HL-60 (cell line): ENCODE measurements around the gene MRGPRF.

Source experiments
- DNase-seq, 2 experiments: peaks; one replicate each; pipeline ENCODE4 v3.0.0-alpha.2; 2010 to 2020; ENCODE audit warnings: low read depth in 1 of 2, low spot score in 1 of 2
- H3K27ac ChIP-seq: fragments of 250-450 bp; sonication (Bioruptor Pico); replicated peaks from 2 replicates; pipeline ENCODE4 v1.5.1; 2020; ENCODE audit warnings: mild to moderate bottlenecking, moderate library complexity
- H3K27me3 ChIP-seq: fragments of 250-450 bp; sonication (Bioruptor Pico); 2 replicates; pipeline ENCODE4 v1.5.1; 2021; ENCODE audit warnings: mild to moderate bottlenecking, moderate library complexity; ENCODE audit not compliant: insufficient read depth, poor library complexity, severe bottlenecking
- H3K4me3 ChIP-seq: replicated peaks from 2 replicates; pipeline ENCODE4 v1.5.1; 2011; ENCODE audit warnings: mild to moderate bottlenecking, control low read depth, low read length; ENCODE audit not compliant: insufficient read depth
- GABPA ChIP-seq: IDR thresholded peaks from 2 replicates; pipeline ENCODE4 v1.6.1; 2012; ENCODE audit warnings: low read depth
- POLR2AphosphoS5 ChIP-seq: IDR thresholded peaks from 2 replicates; pipeline ENCODE4 v1.6.1; 2012; ENCODE audit warnings: low read depth
- SPI1 ChIP-seq: IDR thresholded peaks from 2 replicates; pipeline ENCODE4 v1.6.1; 2012; ENCODE audit warnings: low read depth, mild to moderate bottlenecking, borderline replicate concordance
- TF ChIP-seq, protein P1 (sequence below): IDR thresholded peaks from one replicate; pipeline ENCODE4 v1.5.1; 2011; ENCODE audit warnings: low read length, control low read depth, inconsistent platforms; ENCODE audit not compliant: insufficient read depth
- TF ChIP-seq, protein P2 (sequence below): IDR thresholded peaks from 2 replicates; pipeline ENCODE4 v1.6.1; 2012; ENCODE audit warnings: low read depth; ENCODE audit not compliant: insufficient replicate concordance

MRGPRF gene

DNA sequence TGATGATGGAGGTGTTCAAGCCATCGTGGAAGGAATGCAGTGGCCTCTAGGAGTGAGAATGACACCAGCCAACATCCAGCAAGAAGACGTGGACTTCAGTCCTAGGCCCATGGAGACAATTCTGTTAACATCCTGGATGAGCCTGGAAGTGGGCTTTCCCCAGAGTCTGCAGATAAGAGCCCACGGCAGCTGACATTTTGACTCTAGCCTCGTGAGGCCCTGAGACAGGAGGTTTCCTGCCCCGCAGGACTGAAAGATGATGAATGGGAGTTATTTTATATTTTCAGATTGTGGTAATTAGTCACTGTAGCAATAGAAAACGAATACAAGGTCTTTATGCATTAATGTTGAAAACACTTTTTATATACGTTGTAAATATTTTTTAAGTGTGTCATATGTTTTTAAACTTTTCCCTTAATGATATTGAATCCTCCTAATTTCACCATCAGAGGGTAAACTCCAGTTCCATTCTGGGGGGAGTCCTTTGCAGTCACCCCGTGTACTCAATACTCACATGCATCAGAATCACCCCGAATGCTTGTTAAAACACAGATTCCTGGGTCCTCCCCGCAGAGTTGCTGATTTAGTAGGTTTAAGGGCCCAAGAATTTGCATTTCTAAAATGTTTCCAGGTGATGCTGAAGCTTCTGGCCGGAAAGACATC is 35.1 kb upstream of the MRGPRF start:
- TF ChIP-seq SPI1 (no peak), POLR2AphosphoS5 (no peak), GABPA (no peak)
- TF ChIP-seq, protein P1, sequence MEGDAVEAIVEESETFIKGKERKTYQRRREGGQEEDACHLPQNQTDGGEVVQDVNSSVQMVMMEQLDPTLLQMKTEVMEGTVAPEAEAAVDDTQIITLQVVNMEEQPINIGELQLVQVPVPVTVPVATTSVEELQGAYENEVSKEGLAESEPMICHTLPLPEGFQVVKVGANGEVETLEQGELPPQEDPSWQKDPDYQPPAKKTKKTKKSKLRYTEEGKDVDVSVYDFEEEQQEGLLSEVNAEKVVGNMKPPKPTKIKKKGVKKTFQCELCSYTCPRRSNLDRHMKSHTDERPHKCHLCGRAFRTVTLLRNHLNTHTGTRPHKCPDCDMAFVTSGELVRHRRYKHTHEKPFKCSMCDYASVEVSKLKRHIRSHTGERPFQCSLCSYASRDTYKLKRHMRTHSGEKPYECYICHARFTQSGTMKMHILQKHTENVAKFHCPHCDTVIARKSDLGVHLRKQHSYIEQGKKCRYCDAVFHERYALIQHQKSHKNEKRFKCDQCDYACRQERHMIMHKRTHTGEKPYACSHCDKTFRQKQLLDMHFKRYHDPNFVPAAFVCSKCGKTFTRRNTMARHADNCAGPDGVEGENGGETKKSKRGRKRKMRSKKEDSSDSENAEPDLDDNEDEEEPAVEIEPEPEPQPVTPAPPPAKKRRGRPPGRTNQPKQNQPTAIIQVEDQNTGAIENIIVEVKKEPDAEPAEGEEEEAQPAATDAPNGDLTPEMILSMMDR, result no peak
- TF ChIP-seq, protein P2, sequence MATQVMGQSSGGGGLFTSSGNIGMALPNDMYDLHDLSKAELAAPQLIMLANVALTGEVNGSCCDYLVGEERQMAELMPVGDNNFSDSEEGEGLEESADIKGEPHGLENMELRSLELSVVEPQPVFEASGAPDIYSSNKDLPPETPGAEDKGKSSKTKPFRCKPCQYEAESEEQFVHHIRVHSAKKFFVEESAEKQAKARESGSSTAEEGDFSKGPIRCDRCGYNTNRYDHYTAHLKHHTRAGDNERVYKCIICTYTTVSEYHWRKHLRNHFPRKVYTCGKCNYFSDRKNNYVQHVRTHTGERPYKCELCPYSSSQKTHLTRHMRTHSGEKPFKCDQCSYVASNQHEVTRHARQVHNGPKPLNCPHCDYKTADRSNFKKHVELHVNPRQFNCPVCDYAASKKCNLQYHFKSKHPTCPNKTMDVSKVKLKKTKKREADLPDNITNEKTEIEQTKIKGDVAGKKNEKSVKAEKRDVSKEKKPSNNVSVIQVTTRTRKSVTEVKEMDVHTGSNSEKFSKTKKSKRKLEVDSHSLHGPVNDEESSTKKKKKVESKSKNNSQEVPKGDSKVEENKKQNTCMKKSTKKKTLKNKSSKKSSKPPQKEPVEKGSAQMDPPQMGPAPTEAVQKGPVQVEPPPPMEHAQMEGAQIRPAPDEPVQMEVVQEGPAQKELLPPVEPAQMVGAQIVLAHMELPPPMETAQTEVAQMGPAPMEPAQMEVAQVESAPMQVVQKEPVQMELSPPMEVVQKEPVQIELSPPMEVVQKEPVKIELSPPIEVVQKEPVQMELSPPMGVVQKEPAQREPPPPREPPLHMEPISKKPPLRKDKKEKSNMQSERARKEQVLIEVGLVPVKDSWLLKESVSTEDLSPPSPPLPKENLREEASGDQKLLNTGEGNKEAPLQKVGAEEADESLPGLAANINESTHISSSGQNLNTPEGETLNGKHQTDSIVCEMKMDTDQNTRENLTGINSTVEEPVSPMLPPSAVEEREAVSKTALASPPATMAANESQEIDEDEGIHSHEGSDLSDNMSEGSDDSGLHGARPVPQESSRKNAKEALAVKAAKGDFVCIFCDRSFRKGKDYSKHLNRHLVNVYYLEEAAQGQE, result no peak
- peak overlapping the region; percentile 85 for H3K4me3 ChIP-seq
- peak overlapping the region; percentile 23 for H3K27ac ChIP-seq
- DNase-seq, result no peak
- H3K27me3 ChIP-seq, result no peaks in the 10 kb centered on the region

DNA sequence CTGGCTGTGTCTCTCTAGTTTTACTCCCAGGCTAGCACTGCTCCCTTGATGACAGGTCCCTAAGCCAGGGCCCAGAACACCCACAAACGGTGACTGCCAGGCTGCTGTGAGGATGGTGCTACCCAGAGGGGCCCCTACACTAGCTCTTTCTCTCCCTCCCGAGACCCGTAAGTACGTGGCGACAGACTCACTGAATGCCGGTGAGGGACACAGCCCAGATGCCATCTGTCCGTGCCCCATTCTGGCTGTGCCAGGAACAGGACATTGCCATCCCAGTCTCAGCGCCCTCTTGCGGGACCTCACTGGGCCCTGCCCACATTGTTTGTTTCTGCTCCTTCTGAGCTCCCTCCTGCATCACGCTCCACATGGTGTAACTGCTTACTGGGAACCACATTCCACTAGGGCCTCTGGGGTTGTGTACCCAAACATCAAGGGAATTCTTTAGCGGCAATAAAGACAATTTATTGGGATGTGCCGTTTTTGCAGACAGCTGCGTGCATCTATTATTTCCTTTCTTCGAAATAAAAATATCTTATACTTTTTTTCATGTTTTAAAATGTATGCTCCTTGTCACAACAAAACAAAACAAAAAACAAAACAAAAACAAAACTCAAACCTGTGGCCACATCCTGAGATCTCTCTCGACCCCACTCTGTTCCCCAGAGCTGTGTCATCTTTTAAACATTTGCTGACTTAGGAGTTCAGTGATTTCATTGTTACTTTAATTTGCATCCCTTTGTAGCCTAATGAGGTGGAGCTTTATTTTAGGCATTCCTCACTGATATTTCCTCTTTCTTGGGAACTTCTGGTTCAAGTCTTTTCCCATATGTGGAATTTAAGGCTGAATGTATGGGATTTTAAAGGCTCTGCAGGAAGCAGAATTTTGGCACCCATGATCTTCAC is 31.3 kb upstream of the MRGPRF start:
- Histone ChIP-seq H3K4me3 (no peak overlapping the region), H3K27ac (no peak overlapping the region), H3K27me3 (no peaks in the 10 kb centered on the region)
- peak in 1 of 2 experiments; percentile 75 for DNase-seq
- TF ChIP-seq, protein P1, result peak; percentile 52
- TF ChIP-seq, protein P2, result no peak

DNA sequence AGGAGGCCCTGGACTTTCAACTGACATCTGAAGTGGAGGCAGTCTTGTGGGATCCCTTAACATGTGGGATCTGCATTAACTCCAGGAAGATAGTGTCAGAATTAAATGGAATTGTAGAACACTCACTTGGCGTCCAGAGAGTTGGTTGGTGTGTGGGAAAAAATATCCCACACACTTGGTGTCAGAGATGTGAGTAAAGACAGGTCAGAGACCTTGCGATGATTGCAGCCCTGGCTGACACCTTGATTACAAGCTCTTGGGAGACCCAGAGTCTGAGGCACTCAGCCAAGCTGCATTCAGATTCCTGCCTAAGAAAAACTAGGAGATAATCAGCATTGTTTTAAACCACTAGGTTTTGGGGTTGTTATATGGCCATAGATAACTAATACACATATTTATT is 28.5 kb upstream of the MRGPRF start:
- TF ChIP-seq, protein P2, result no peak
- TF ChIP-seq SPI1 (no peak), GABPA (no peak), POLR2AphosphoS5 (no peak)
- TF ChIP-seq, protein P1, result no peak

More for the DNA sequence above, 28.5 kb upstream of the MRGPRF start:
- no peak for DNase-seq
- no peak overlapping the region for H3K4me3 ChIP-seq
- H3K27ac ChIP-seq, result no peak overlapping the region
- no peaks in the 10 kb centered on the region for H3K27me3 ChIP-seq
